AG09319 (cell line): ENCODE results near the gene SYMPK.
"Not testable (repeated sequence)": the region's sequence is repeated elsewhere in the genome, so short reads cannot be mapped to it uniquely, and the experiment has no call there.

Source experiments
- DNase-seq: peaks from one replicate; pipeline ENCODE4 v3.0.0-alpha.2; 2010; ENCODE audit warnings: low read depth; ENCODE audit errors: extremely low read depth
- TF ChIP-seq, protein P1 (sequence below): IDR thresholded peaks from 2 replicates; pipeline ENCODE4 v1.5.1; 2011; ENCODE audit warnings: low read depth, mild to moderate bottlenecking, inconsistent platforms, low read length, moderate library complexity

The SYMPK gene

DNA sequence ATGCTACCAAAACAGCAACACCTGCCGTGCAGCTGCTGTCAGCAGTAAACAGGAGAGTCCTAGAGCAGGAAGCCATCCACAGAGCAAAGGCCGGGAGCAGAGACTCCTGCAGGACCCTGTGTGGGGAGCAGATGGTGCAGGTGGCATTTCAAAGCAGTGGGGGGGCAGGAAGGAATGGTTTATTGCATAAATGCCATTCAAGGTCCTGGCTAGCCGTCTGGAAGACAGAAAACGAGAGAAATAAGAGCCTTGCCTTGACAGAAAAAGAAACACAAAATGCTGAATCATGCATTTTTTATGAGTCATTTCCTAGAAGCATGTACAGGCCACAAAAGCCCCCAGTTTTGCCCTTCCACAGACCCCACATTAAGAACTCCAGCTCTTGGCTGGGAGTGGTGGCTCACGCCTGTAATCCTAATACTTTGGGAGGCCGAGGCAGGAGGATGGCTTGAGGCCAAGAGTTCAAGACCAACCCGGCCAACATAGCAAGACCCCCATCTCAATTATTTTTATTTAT, 53.2 kb downstream of the SYMPK start:
- DNase-seq = peak; percentile 30
- TF ChIP-seq, protein P1, sequence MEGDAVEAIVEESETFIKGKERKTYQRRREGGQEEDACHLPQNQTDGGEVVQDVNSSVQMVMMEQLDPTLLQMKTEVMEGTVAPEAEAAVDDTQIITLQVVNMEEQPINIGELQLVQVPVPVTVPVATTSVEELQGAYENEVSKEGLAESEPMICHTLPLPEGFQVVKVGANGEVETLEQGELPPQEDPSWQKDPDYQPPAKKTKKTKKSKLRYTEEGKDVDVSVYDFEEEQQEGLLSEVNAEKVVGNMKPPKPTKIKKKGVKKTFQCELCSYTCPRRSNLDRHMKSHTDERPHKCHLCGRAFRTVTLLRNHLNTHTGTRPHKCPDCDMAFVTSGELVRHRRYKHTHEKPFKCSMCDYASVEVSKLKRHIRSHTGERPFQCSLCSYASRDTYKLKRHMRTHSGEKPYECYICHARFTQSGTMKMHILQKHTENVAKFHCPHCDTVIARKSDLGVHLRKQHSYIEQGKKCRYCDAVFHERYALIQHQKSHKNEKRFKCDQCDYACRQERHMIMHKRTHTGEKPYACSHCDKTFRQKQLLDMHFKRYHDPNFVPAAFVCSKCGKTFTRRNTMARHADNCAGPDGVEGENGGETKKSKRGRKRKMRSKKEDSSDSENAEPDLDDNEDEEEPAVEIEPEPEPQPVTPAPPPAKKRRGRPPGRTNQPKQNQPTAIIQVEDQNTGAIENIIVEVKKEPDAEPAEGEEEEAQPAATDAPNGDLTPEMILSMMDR = no peak

DNA sequence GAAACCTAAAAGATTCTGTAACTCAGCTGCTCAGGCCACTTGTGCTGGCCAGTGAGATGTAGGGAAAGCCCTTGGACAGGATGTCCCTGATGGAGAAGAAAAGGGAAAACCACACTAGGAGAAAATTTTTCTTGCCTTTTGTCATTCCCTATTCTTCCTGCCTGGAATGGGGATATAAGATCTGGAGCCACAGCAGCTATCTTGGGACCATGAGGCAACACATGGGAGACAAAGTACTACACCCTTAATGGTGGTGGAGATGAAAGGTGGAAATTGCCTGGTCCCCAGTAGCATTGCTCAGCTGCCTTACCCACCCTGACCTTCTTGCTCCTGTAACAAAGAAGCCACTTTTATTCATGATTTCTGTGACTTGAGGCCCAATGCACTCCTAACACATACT, 57.2 kb downstream of the SYMPK start:
- DNase-seq = no peak
- TF ChIP-seq, protein P1 = no peak

DNA sequence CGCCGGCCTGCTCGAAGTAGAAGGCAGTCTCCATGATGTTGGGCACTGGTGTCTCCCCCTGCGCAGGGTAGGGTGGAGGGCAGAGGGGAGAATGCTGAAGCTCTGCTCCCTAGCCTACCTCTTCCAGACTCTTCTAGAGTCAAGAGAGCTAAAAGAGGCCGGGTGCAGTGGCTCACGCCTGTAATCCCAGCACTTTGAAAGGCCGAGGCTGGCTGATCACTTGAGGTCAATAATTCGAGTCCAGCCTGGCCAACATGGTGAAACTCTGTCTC, 58.1 kb downstream of the SYMPK start:
- TF ChIP-seq, protein P1 = no peak
- no peak for DNase-seq

DNA sequence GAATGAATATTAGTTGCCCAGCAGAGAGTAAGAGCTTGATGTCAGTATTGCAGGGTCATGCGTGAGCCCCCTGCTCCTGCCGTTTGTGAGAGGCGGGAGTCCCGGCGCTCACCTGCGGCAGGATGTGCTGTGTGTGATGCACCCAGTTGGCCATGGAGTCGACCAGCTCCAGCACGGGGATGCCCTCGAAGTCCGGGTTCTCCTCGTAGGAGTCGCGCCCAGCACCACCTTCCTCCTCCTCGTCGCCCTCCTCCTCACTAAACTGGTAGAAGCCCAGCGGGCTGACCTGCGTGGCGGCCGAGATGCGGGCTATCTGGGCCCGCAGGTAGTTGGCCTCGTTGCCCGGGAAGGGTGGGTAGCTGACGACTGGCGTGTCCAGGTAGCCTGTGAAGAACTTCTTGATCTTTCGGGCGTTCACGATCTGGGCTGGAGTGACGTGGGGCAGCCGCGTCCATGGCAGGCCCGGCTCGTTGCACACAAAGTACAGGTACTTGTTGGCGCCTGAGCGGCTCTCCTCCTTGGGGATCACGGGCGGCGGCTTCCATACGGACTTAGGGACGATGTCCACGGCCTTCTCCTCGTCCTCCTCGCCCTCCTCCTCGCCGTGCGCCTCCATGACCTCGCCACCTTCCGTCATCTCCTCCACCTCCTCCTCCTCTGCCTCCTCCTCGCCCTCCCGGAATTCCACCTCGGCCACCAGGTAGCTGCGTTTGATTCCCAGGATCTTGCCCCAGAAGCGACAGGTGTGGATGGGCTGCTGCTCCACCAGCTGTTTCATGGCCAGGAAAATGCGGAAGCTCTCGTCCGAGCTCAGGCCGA, 58.6 kb downstream of the SYMPK start:
- TF ChIP-seq, protein P1 = no peak
- no peak for DNase-seq

DNA sequence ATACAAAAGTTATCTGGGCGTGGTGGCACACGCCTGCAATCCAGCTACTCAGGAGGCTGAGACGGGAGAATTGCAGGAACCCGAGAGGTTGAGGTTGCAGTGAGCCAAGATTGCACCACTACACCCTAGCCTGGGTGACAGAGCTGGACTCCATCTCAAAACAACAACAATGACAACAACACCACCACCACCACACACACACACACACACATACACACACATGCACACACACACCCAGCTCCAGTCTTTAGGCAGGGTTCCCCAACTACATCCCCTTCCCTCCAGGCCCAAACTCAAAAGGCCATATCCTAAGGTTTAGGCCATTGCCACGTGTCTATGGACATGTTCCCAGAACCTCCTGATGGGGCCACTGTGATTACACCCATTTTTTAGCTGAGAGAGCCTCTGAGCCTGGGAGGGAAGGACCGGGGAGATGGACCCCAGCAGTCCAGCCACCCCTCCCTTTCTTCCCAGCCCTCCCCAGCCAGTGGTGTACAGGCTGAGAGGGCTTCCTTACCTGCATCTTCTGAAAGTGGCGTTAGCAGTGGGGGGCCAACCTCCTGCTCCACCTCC, 61.3 kb downstream of the SYMPK start:
- DNase-seq = no peak
- TF ChIP-seq, protein P1 = no peak

DNA sequence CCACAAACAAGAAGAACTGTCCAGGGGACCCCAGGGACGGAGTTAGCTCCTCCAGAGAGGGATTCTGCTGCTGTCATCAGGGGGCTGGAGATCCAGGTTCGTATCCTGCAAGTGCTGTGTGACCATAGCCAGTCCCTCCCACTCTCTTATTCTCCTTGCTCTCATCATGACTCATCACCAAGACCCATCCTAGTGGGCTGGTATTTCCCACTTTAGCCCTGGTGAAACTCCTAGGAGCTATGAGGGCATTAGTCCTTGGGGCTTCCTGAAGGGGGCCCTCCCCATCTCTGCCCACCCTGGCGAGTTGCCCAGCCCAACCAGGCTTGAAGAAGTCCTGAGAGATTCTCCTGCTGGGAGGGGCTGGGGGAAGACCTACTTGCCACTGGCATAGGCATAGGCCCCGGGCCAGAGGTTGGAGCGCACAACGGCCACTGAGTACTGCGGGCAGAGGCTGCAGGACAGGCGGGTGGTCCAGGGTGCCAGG, 62.8 kb downstream of the SYMPK start:
- TF ChIP-seq, protein P1 = no peak
- no peak for DNase-seq

DNA sequence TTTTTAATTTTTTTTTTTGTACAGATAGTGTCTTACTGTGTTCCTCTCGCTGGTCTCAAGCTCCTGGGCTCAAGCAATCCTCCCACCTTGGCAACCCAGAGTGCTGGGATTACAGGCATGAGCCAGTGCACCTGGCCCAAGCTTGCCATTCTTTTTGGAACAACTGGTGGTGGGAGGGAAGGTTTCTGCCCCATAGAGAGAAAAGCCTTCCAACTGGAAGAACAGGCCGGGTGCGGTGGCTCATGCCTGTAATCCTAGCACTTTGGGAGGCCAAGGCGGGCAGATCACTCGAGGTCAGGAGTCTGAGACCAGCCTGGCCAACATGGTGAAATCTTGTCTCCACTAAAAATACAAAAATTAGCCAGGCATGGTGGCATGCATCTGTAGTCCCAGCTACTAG, 63.4 kb downstream of the SYMPK start:
- DNase-seq = not testable (repeated sequence)

DNA sequence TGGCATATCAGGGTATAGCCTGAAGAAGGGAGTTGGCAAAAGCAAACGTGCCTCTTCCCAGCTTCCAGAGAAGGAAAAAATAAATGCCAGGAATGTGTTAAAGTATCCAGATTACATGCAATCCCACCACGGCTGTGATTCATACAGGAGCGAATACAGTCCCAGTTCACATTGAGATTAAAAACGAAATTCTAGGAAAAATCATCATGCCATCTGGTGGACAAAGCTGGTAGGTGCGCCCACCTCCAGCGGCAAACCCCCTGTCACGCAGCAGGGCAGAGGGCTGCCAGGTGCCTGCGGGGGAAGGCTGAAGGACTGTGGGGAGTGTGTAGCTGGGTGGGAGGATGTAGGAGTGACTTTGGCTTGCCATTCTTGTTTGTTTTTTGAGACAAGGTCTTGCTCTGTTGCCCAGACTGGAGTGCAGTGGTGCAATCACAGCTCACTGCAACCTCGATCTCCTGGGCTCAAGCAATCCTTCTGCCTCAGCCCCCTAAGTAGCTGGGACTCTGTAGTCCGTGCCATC, 63.9 kb downstream of the SYMPK start:
- peak; percentile 57 for DNase-seq
- TF ChIP-seq, protein P1 = peak; percentile 85
